HG03457 (cell line): ENCODE data around the gene SRBD1.

Experiments
- ATAC-seq: cut with Tn5 transposase; IDR thresholded peaks from one replicate; pipeline ENCODE4 v1.9.1; 2021; ENCODE audit warnings: moderate number of reproducible peaks; ENCODE audit not compliant: unreplicated experiment

The SRBD1 gene

GRCh38 chr2:45382744-45383143, 228.3 kb downstream of the SRBD1 start:
- no peak for ATAC-seq

- no peak for ATAC-seq
Measured at GRCh38 chr2:45380131-45380836, 230.8 kb downstream of the SRBD1 start.

- ATAC-seq = no peak
Measured at GRCh38 chr2:45379399-45380087, 231.5 kb downstream of the SRBD1 start.

GRCh38 chr2:45373534-45373933, 237.5 kb downstream of the SRBD1 start:
- no peak for ATAC-seq

- no peak for ATAC-seq
Measured at GRCh38 chr2:45370369-45370768, 240.7 kb downstream of the SRBD1 start.

GRCh38 chr2:45368792-45369191, 242.3 kb downstream of the SRBD1 start:
- no peak for ATAC-seq

- no peak for ATAC-seq
Measured at GRCh38 chr2:45361666-45362065, 249.4 kb downstream of the SRBD1 start.

GRCh38 chr2:45354776-45355175, 256.3 kb downstream of the SRBD1 start:
- ATAC-seq = no peak

GRCh38 chr2:45353879-45354278, 257.2 kb downstream of the SRBD1 start:
- ATAC-seq = no peak

- no peak for ATAC-seq
Measured at GRCh38 chr2:45352506-45352905, 258.6 kb downstream of the SRBD1 start.

GRCh38 chr2:45345331-45346234, 265.5 kb downstream of the SRBD1 start:
- ATAC-seq = no peak

- no peak for ATAC-seq
Measured at GRCh38 chr2:45344502-45344901, 266.6 kb downstream of the SRBD1 start.

- ATAC-seq = no peak
Measured at GRCh38 chr2:45344071-45344470, 267.0 kb downstream of the SRBD1 start.

GRCh38 chr2:45343251-45344017, 267.6 kb downstream of the SRBD1 start:
- ATAC-seq = no peak

GRCh38 chr2:45340318-45340717, 270.7 kb downstream of the SRBD1 start:
- ATAC-seq = no peak

- no peak for ATAC-seq
Measured at GRCh38 chr2:45339253-45339652, 271.8 kb downstream of the SRBD1 start.
